AG04450 (cell line): ENCODE measurements around the gene IL15RA. TPM values are rescaled to one million over a fixed set of nuclear protein-coding genes. Genes with fewer than 3 reads are reported as not detected.

Experiments
- CTCF ChIA-PET: fragments of 300-600, 350-600 bp; formaldehyde crosslinking; extraction: SDS; loops from one replicate; lab custom pipeline; 2022; ENCODE audit warnings: antibody characterized with exemption, inconsistent platforms; lab: Charles Lee
- POLR2A ChIA-PET: fragments of 350-600 bp; formaldehyde crosslinking; extraction: SDS; loops from one replicate; lab custom pipeline; 2021; ENCODE audit warnings: antibody characterized with exemption, inconsistent platforms; lab: Yijun Ruan, JAX
- DNase-seq: peaks from one replicate; pipeline ENCODE4 v3.0.0-alpha.2; 2011; ENCODE audit warnings: low read depth, low spot score
- H3K27ac ChIP-seq: one replicate; pipeline ENCODE4 v1.5.1; 2012; ENCODE audit warnings: low read depth, low read length, control low read depth
- H3K27me3 ChIP-seq: one replicate; pipeline ENCODE4 v1.6.0; 2012; ENCODE audit warnings: low read length; ENCODE audit not compliant: control insufficient read depth, insufficient read depth
- H3K4me3 ChIP-seq: 2 replicates; pipeline ENCODE4 v1.5.1; 2011; ENCODE audit warnings: mild to moderate bottlenecking, low read depth, low read length, control low read depth
- H3K9me3 ChIP-seq: 2 replicates; pipeline ENCODE4 v1.5.1; 2012; ENCODE audit warnings: low read length; ENCODE audit not compliant: control insufficient read depth, insufficient read depth
- CTCF ChIP-seq: IDR thresholded peaks from 2 replicates; pipeline ENCODE4 v1.5.1; 2011; ENCODE audit warnings: low read depth, low read length, control low read depth, inconsistent platforms
- polyA plus RNA-seq: library from polyadenylated mRNA; depleted of rRNA; stranded (reverse); fragments of >200 nt; gene quantifications from 2 replicates; pipeline ENCODE4 v1.2.3, GENCODE V29; 2011

IL15RA gene
- polyA plus RNA-seq, 1 experiment, result 3.5 TPM

GRCh38 chr10:5945190-5945509, 32.2 kb downstream of the IL15RA start:
- H3K4me3 ChIP-seq, result no peak overlapping the region
- H3K27ac ChIP-seq, result peak overlapping the region; percentile 100
- no peak for DNase-seq
- peaks cover 5% of the 10 kb centered on the region; the same call in 1 of the 2 replicates for H3K9me3 ChIP-seq
- CTCF ChIA-PET, result no interaction called here
- no peaks in the 10 kb centered on the region for H3K27me3 ChIP-seq
- no peak for TF ChIP-seq CTCF
- POLR2A ChIA-PET, result interaction anchor here (1.7 to 2.6 kb wide), 3 partner anchors 9 to 56 kb away, joined by 6 to 11 read pairs (median 7); partner anchors contain the start of genes ANKRD16 and FBH1

- peak; percentile 99 for DNase-seq
- POLR2A ChIA-PET, result interaction anchor here (0.6 to 2.6 kb wide), 10 partner anchors 10 to 457 kb away, joined by 3 to 11 read pairs (median 4); partner anchors contain the start of genes ANKRD16, FBH1 and PFKFB3
- CTCF ChIA-PET, result interaction anchor here (0.9 kb wide), 1 partner anchor 71 kb away, joined by 3 read pairs; no protein-coding TSS in a partner anchor
- Histone ChIP-seq H3K27me3 (no peaks in the 10 kb centered on the region), H3K4me3 (peak overlapping the region; percentile 12; the same call in 1 of the 2 replicates), H3K9me3 (peaks cover 5% of the 10 kb centered on the region; the same call in 1 of the 2 replicates), H3K27ac (peak overlapping the region; percentile 100)
- TF ChIP-seq CTCF, result no peak
These were observed 32.8 kb downstream of the IL15RA start for GRCh38 chr10:5944389-5945189.

- Histone ChIP-seq H3K4me3 (no peak overlapping the region), H3K9me3 (peaks cover 5% of the 10 kb centered on the region; the same call in 1 of the 2 replicates), H3K27ac (peak overlapping the region; percentile 93), H3K27me3 (no peaks in the 10 kb centered on the region)
- TF ChIP-seq CTCF, result no peak
- no peak for DNase-seq
- POLR2A ChIA-PET, result interaction anchor here (1.7 to 1.8 kb wide), 2 partner anchors 16 to 54 kb away, joined by 7 to 11 read pairs; partner anchors contain the start of genes ANKRD16 and FBH1
- CTCF ChIA-PET, result no interaction called here
These were observed 33.8 kb downstream of the IL15RA start for GRCh38 chr10:5943536-5943935.

GRCh38 chr10:5942474-5942873, 34.9 kb downstream of the IL15RA start:
- POLR2A ChIA-PET, result no interaction called here
- Histone ChIP-seq H3K9me3 (peaks cover 5% of the 10 kb centered on the region; the same call in 1 of the 2 replicates), H3K27ac (no peak overlapping the region), H3K4me3 (no peak overlapping the region), H3K27me3 (no peaks in the 10 kb centered on the region)
- DNase-seq, result no peak
- TF ChIP-seq CTCF, result no peak
- CTCF ChIA-PET, result no interaction called here

- Histone ChIP-seq H3K27me3 (no peaks in the 10 kb centered on the region), H3K9me3 (peaks cover 5% of the 10 kb centered on the region; the same call in 1 of the 2 replicates), H3K4me3 (no peak overlapping the region), H3K27ac (no peak overlapping the region)
- DNase-seq, result no peak
- POLR2A ChIA-PET, result no interaction called here
- TF ChIP-seq CTCF, result no peak
- CTCF ChIA-PET, result no interaction called here
These were observed 35.3 kb downstream of the IL15RA start for GRCh38 chr10:5942001-5942400.
